CD4-positive, alpha-beta T cell (primary cell): ENCODE measurements around the gene GABRR2. TPM values are rescaled to one million over a fixed set of nuclear protein-coding genes. Genes with fewer than 3 reads are reported as not detected.
"Not testable (repeated sequence)": the region's sequence is repeated elsewhere in the genome, so short reads cannot be mapped to it uniquely, and the experiment has no call there.

Source experiments
- ATAC-seq: fragments of 200-7000 bp; cut with Tn5 transposase; one replicate; pipeline ENCODE4 v1.10.0; 2022; ENCODE audit warnings: mild to moderate bottlenecking; ENCODE audit not compliant: poor library complexity
- CTCF ChIA-PET: fragments of 350-600 bp; sonication (Branson Sonifier 250); formaldehyde crosslinking; loops from one replicate; lab custom pipeline; 2021; ENCODE audit warnings: antibody characterized with exemption, inconsistent platforms; lab: Charles Lee
- POLR2A ChIA-PET: fragments of 350-600 bp; sonication (Branson Sonifier 250); formaldehyde crosslinking; loops from one replicate; lab custom pipeline; 2021; ENCODE audit warnings: antibody characterized with exemption, inconsistent platforms; lab: Charles Lee
- DNase-seq, 14 experiments: peaks; one replicate each; pipeline ENCODE4 v3.0.0-alpha.2; 2013 to 2020; ENCODE audit warnings: mixed read lengths in 2 of 14
- H3K27ac ChIP-seq, 2 donors: one replicate each; pipeline versions ENCODE4 v1.5.1 to v1.7.0; 2013; ENCODE audit warnings: low read length in 2 of 2, low read depth in 1 of 2, mild to moderate bottlenecking in 1 of 2
- H3K27me3 ChIP-seq, 2 experiments: 1 replicate in 1 of 2; 2 replicates in 1 of 2; pipeline versions ENCODE4 v1.6.1 to v1.7.0; 2013; ENCODE audit warnings: low read length in 2 of 2, control low read depth in 1 of 2, mild to moderate bottlenecking in 1 of 2, moderate library complexity in 1 of 2; ENCODE audit not compliant: insufficient read depth in 2 of 2, control insufficient read depth in 1 of 2
- H3K36me3 ChIP-seq: one replicate; pipeline ENCODE4 v1.6.1; 2013; ENCODE audit warnings: low read length, control low read depth; ENCODE audit not compliant: insufficient read depth
- H3K4me1 ChIP-seq: one replicate; pipeline ENCODE4 v1.6.1; 2013; ENCODE audit warnings: low read length, control low read depth; ENCODE audit not compliant: insufficient read depth
- H3K4me3 ChIP-seq: one replicate; pipeline ENCODE4 v1.5.1; 2013; ENCODE audit warnings: mild to moderate bottlenecking, low read length, moderate library complexity
- H3K9me3 ChIP-seq, 2 experiments: 1 replicate in 1 of 2; 2 replicates in 1 of 2; pipeline versions ENCODE4 v1.6.1 to v1.7.0; 2013; ENCODE audit warnings: low read length in 2 of 2, mild to moderate bottlenecking in 2 of 2, control low read depth in 1 of 2, moderate library complexity in 1 of 2; ENCODE audit not compliant: control insufficient read depth in 1 of 2, insufficient read depth in 1 of 2
- H3K27ac Mint-ChIP-seq: one replicate; pipeline ENCODE4 v1.8.0; 2020; ENCODE audit warnings: mixed read lengths
- H3K27me3 Mint-ChIP-seq: one replicate; pipeline ENCODE4 v1.8.0; 2021; ENCODE audit warnings: mixed read lengths
- H3K36me3 Mint-ChIP-seq: one replicate; pipeline ENCODE4 v1.8.0; 2021; ENCODE audit warnings: low read depth, mixed read lengths
- H3K4me1 Mint-ChIP-seq: one replicate; pipeline ENCODE4 v1.8.0; 2021; ENCODE audit warnings: low read depth, mixed read lengths
- H3K4me3 Mint-ChIP-seq: one replicate; pipeline ENCODE4 v1.8.0; 2020; ENCODE audit warnings: mild to moderate bottlenecking, mixed read lengths
- H3K9me3 Mint-ChIP-seq: one replicate; pipeline ENCODE4 v1.8.0; 2020; ENCODE audit warnings: mixed read lengths
- intact Hi-C, 2 experiments: fragments of 100-400 bp; cut with DNase I in 1 of 2; cut with micrococcal nuclease in 1 of 2; formaldehyde crosslinking; loops; one replicate each; pipeline versions ENCODE4 v1.15.1 to v1.9.0; 2023 to 2025; cut with DNase I, micrococcal nuclease
- total RNA-seq, 174 experiments: library from RNA in 2 of 174; stranded (reverse) in 2 of 174; gene quantifications; one replicate each; pipeline ENCODE4 v1.2.3 and lab custom pipeline; 2021 to 2026
- TF ChIP-seq, protein P1 (sequence below): fragments of 200-600 bp; IDR thresholded peaks from one replicate; pipeline ENCODE4 v1.8.0; 2022; ENCODE audit warnings: antibody characterized with exemption, mild to moderate bottlenecking

GABRR2 gene
- total RNA-seq, 2 experiments from 2014 or later: 0.47 to 0.49 TPM

DNA sequence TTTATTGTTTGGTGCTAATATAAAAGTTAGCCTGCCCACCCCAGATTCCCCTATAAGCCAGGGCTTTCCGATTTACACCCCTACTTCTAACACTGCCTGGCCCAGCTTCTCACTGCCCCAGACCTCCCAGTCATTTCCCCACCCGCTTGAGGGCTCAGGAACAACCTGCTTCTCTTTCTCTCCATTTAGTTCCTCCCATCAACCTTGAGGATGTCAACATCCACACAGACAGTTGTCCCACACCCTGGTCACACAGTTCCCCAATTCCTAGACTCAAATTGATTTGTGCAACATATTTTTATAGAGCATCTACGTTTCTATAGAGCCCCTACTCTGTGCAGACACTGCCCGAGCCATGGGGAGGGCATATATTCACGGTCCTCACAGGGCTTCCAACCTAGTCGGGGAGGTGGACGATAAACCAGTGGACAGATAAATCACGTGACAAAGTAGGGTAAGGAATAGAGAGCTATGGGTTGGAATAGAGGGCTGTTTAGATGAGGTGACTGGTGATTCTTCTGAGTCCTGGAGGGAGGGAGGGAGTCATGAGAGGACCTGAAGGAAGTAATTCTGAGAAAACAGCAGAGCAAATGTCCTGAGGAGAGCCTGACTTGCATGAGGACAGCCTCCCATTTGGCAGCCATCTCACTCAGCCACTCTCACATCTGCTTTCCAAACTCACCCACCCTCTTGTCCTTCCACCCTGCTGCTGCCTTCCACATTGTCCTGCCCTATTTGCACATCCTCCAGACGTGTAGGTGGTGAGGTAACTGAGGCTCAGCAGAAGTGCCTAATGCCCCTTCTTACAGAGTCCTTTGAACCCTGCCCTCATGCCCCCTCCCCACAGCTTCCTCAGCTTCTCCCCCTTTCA is 6.3 kb downstream of the GABRR2 start:
- no peak overlapping the region for H3K27ac ChIP-seq
- Mint-ChIP-seq H3K36me3 (no peaks in the 10 kb centered on the region), H3K27ac (no peak overlapping the region), H3K27me3 (no peaks in the 10 kb centered on the region), H3K4me1 (no peaks in the 10 kb centered on the region), H3K9me3 (no peaks in the 10 kb centered on the region), H3K4me3 (no peak overlapping the region)
- DNase-seq (no peak), ATAC-seq (no peak)
- TF ChIP-seq, protein P1, sequence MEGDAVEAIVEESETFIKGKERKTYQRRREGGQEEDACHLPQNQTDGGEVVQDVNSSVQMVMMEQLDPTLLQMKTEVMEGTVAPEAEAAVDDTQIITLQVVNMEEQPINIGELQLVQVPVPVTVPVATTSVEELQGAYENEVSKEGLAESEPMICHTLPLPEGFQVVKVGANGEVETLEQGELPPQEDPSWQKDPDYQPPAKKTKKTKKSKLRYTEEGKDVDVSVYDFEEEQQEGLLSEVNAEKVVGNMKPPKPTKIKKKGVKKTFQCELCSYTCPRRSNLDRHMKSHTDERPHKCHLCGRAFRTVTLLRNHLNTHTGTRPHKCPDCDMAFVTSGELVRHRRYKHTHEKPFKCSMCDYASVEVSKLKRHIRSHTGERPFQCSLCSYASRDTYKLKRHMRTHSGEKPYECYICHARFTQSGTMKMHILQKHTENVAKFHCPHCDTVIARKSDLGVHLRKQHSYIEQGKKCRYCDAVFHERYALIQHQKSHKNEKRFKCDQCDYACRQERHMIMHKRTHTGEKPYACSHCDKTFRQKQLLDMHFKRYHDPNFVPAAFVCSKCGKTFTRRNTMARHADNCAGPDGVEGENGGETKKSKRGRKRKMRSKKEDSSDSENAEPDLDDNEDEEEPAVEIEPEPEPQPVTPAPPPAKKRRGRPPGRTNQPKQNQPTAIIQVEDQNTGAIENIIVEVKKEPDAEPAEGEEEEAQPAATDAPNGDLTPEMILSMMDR: no peak
- intact Hi-C loops: no loop called here
- H3K4me3 ChIP-seq: no peak overlapping the region
- peaks cover 2% of the 10 kb centered on the region for H3K4me1 ChIP-seq
- ChIA-PET POLR2A (interaction anchor here (0.7 kb wide), 1 partner anchor 101 kb away, joined by 3 read pairs; no protein-coding TSS in a partner anchor), CTCF (interaction anchor here (1.3 kb wide), 1 partner anchor 20 kb away, joined by 3 read pairs; no protein-coding TSS in a partner anchor)
- H3K27me3 ChIP-seq: no peaks in the 10 kb centered on the region
- no peaks in the 10 kb centered on the region for H3K9me3 ChIP-seq
- H3K36me3 ChIP-seq: no peaks in the 10 kb centered on the region

DNA sequence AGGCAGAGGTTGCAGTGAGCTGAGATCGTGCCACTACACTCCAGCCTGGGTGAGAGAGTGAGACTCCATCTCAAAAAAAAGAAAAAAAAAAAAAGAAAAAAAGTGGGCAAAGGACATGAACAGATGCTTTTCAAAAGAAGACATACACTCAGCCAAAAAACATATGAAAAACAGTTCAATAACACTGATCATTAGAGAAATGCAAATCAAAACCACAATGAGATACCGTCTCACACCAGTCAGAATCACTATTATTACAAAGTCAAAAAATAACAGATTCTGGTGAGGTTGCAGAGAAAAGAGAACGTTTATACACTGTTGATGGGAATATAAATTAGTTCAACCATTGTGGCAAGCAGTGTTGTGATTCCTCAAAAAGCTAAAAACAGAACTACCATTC is 10.6 kb downstream of the GABRR2 start:
- ATAC-seq, H3K27me3 Mint-ChIP-seq, H3K4me3 Mint-ChIP-seq, H3K4me1 ChIP-seq, H3K27ac ChIP-seq, H3K27ac Mint-ChIP-seq, intact Hi-C loops, H3K36me3 ChIP-seq, H3K27me3 ChIP-seq, DNase-seq, H3K9me3 Mint-ChIP-seq, H3K4me3 ChIP-seq, H3K36me3 Mint-ChIP-seq, H3K4me1 Mint-ChIP-seq, CTCF ChIA-PET, H3K9me3 ChIP-seq, POLR2A ChIA-PET: not testable (repeated sequence)

DNA sequence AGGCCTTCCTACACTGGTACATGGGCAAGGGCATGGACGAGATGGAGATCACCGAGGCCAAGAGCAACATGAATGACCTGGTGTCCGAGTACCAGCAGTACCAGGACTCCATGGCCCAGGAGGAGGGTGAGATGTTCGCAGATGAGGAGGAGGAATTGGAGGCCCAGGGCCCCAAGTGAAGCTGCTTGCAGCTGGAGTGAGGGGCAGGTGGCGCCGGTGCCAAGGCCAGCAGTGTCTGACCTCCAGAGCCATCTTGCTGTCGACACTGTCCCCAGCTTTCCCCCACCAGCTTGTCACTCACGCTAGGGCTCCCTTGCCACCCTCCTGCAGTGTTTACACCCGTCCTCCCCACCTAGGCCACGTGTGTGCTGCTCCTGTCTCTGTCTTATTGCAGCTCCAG is 12.2 kb downstream of the GABRR2 start:
- Histone ChIP-seq H3K27ac (no peak overlapping the region), H3K36me3 (no peaks in the 10 kb centered on the region), H3K9me3 (peaks cover 0 to 3% of the 10 kb centered on the region in 2 experiments), H3K4me3 (no peak overlapping the region), H3K4me1 (peaks cover 20% of the 10 kb centered on the region), H3K27me3 (no peaks in the 10 kb centered on the region)
- Mint-ChIP-seq H3K4me3 (no peak overlapping the region), H3K36me3 (no peaks in the 10 kb centered on the region), H3K4me1 (peaks cover 20% of the 10 kb centered on the region), H3K27me3 (no peaks in the 10 kb centered on the region), H3K9me3 (no peaks in the 10 kb centered on the region), H3K27ac (no peak overlapping the region)
- ChIA-PET POLR2A (no interaction called here), CTCF (no interaction called here)
- DNase-seq (no peak), ATAC-seq (no peak)
- TF ChIP-seq, protein P1: no peak
- intact Hi-C loops: no loop called here
